GM21529 (cell line): ENCODE results near the gene EIF4E2.
"Not testable (repeated sequence)": the region's sequence is repeated elsewhere in the genome, so short reads cannot be mapped to it uniquely, and the experiment has no call there.

Source experiments
- ATAC-seq: cut with Tn5 transposase; IDR thresholded peaks from one replicate; pipeline ENCODE4 v1.9.1; 2021; ENCODE audit not compliant: unreplicated experiment

Gene EIF4E2

DNA sequence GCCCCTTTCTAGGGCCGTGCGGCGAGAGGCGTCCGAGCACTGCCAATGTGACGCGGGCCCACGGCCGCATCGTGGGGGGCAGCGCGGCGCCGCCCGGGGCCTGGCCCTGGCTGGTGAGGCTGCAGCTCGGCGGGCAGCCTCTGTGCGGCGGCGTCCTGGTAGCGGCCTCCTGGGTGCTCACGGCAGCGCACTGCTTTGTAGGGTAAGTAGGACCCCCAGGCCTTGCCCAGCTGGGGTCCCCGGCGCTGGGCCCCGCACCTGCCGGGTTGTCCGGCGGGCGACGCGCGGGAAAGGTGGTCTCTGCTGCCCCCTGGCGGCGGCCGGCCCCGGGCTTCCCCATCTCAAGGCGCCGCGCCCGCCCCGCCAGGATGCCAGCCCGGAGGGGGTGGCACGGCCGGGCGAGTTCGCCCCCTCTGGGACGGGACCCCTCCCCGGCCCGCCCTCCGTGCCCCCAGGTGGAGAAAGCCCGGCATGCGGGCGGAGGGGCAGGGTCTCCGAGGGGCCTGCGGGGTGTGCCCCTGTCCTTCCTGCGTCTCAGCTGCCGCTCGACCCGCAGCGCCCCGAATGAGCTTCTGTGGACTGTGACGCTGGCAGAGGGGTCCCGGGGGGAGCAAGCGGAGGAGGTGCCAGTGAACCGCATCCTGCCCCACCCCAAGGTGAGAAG lies 28.4 kb upstream of the EIF4E2 start:
- no peak for ATAC-seq

DNA sequence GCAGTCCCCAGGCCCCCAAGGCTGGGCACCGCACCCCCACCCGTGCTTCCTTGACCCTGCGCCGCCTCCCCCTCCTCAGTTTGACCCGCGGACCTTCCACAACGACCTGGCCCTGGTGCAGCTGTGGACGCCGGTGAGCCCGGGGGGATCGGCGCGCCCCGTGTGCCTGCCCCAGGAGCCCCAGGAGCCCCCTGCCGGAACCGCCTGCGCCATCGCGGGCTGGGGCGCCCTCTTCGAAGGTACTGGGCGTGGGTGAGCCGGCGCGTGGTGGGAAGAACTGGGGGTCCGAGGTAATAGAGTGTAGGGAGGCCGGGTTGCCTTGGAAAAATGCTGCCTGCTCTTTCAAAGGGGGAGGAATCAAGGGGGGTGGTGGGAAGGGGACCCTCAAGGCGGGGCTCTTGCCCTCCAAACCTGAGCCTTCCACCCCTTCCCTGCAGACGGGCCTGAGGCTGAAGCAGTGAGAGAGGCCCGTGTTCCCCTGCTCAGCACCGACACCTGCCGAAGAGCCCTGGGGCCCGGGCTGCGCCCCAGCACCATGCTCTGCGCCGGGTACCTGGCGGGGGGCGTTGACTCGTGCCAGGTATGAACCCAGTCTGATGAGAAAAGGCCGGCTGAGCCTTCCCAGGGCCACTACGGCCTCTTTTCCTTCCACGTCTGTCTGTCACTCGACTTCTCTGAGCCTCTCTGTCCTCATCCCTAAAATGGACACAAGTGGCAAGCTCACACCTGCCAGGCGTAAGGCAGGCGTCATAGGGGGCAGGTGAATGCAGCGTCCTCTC lies 27.7 kb upstream of the EIF4E2 start:
- no peak for ATAC-seq

DNA sequence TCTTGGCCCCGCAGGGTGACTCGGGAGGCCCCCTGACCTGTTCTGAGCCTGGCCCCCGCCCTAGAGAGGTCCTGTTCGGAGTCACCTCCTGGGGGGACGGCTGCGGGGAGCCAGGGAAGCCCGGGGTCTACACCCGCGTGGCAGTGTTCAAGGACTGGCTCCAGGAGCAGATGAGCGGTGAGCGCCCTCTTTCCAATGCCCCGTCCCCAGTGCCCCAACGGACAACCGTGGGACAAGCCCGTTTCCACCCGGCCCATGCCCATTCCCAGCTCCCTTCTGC lies 27.1 kb upstream of the EIF4E2 start:
- no peak for ATAC-seq

DNA sequence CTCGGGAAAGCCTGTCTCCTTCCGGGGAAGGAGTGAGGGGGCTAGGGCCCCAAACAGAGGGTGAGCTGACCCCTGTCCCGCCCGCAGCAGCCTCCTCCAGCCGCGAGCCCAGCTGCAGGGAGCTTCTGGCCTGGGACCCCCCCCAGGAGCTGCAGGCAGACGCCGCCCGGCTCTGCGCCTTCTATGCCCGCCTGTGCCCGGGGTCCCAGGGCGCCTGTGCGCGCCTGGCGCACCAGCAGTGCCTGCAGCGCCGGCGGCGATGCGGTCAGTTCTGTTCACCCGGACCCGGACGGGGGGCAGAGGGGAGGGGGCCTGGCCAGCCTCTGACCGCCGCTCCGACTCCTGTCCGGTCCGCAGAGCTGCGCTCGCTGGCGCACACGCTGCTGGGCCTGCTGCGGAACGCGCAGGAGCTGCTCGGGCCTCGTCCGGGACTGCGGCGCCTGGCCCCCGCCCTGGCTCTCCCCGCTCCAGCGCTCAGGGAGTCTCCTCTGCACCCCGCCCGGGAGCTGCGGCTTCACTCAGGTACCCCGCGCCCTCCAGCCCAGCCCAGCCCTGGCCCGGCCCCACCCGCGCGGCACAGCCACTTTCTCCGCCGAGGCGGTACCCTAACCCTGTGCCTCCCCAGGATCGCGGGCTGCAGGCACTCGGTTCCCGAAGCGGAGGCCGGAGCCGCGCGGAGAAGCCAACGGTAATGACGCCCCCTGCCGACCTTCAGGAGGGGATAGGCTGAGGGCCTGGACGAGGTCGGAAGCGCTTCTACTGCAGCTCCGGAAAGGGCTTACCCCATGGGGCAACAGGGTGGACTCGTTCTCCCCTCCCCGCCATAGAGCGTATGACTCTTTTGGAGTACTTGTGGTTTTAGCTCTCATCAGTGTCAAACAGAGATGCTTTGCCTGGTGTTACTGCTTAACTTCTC lies 26.5 kb upstream of the EIF4E2 start:
- no peak for ATAC-seq

DNA sequence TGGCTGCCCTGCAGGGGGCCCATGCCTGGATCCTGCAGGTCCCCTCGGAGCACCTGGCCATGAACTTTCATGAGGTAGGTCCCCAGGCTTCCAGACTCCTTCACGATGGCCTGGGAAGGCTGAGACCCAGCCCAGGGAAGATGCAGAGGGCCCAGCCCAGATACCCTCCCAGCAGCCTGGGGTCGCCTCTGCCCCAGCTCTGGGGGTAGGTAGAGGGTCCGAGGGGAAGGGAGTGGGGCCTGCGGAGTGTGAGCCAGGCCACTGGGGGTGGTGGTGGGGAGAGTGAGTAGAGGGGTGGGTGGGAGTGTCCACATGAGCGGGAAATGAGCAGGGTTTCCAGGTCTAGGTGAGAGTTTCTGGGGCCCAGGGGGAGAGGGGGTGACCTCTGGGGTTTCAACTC lies 25.7 kb upstream of the EIF4E2 start:
- ATAC-seq = no peak

DNA sequence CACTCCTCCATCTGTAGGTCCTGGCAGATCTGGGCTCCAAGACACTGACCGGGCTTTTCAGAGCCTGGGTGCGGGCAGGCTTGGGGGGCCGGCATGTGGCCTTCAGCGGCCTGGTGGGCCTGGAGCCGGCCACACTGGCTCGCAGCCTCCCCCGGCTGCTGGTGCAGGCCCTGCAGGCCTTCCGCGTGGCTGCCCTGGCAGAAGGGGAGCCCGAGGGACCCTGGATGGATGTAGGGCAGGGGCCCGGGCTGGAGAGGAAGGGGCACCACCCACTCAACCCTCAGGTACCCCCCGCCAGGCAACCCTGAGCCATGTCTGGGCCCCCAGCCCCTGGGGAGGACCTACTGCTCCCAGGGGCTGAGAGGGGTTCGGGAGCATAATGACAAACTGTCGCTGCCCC lies 25.3 kb upstream of the EIF4E2 start:
- ATAC-seq = no peak

DNA sequence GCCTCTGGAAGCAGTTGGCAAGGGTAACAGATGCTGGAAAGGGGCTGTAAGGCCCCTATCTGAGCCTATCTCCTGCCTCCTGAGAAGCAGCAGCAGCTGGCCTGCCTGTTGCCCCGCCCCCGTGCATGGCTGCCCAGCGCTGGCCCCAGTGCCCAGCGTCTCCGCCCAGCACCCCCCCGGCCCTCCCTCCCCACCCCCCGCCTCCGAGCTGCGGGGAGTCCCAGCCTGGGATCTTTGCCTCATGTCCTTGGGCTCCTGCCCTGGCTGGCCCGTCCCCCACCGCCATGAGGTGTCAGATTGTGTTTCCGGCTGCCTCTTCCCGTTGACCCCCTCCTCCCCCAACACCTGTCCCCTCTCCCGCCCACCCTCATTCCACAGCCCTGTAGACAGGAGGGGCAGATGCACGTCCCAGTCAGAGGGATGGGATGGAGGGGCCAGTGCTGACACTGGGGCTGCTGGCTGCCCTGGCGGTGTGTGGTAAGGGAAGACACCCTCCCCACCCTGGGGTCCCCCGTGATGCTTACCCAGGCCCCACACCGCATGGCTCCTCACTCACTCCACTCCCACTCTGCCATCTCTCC lies 24.6 kb upstream of the EIF4E2 start, which contains the start of gene CHRND:
Gene CHRND, plus strand, starts transcription at position 370 of the 581 bp plus-strand sequence. Its CDS starts 56 bp downstream, at position 426.
- no peak for ATAC-seq

DNA sequence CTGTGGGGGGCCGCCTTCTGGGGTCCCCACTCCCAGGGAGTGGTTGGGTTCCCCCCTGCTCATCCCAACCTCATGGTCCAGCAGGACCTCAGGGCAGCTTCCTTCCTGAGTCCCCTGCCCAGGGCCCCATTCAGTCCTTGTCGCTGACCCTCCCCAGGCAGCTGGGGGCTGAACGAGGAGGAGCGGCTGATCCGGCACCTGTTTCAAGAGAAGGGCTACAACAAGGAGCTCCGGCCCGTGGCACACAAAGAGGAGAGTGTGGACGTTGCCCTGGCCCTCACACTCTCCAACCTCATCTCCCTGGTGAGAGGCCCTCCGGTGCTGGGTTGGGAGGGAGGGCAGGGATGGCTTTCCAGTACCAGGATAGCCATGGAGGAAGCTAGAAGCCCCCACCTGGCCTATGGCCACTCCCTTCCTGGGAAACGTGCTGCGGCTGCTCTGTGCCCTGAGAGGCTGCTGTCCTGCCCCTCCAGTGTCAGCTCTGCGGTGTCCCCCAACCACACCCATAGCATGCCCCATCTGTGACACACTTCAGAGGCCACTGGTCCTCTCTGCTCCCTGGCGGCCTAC lies 24.0 kb upstream of the EIF4E2 start:
- ATAC-seq = no peak

DNA sequence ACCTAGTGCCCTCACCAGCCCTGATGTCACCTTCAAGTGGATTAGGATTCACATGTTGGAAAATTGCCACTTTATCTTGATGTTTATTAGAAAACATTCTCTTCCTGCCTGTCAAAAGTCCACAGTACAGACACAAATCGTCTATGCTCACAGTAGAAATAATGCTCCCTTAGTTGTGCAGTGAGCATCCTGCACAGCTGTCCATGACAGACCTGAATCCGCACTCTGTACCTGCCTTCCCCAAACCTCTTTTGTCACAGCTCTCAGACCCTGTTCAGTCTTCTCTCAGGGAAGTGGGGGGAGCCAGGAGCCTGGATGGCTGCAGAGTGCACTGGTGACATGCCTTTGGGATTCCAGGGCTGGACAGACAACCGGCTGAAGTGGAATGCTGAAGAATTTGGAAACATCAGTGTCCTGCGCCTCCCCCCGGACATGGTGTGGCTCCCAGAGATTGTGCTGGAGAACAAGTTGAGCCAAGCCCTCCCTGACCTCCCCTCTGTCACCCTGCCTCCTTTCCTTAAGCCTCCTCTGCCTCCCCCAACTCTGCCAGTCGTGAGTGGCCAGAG lies 22.5 kb upstream of the EIF4E2 start:
- ATAC-seq = no peak

DNA sequence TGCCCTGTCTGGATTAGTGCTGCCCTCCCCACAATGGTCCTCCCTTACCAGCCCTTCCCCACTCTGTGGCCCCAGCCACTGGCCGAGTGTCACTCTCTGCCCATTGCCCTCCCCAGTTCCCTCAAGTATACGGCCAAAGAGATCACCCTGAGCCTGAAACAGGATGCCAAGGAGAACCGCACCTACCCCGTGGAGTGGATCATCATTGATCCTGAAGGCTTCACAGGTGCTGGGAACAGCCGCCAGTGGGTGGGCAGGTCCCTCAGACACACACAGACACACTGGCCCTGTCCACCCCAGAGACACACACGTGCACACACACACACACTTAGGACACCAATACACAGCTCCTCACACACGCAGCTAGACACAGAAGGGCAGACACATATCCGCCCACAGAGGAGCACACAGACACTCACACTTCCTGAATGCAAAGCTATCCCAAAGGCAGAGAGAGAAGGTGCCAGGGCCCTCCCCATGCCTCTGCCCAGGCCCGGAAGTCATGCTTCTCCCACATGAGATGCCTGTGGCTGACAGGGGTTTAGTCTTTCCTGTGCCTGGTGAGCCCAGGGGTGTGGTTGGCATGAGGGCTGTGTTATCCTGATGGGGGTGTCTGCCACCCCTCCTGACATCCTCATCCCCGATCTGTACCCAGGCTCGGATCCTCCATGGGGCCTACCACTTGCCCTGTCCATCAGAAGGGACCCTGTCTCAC lies 21.6 kb upstream of the EIF4E2 start:
- no peak for ATAC-seq

DNA sequence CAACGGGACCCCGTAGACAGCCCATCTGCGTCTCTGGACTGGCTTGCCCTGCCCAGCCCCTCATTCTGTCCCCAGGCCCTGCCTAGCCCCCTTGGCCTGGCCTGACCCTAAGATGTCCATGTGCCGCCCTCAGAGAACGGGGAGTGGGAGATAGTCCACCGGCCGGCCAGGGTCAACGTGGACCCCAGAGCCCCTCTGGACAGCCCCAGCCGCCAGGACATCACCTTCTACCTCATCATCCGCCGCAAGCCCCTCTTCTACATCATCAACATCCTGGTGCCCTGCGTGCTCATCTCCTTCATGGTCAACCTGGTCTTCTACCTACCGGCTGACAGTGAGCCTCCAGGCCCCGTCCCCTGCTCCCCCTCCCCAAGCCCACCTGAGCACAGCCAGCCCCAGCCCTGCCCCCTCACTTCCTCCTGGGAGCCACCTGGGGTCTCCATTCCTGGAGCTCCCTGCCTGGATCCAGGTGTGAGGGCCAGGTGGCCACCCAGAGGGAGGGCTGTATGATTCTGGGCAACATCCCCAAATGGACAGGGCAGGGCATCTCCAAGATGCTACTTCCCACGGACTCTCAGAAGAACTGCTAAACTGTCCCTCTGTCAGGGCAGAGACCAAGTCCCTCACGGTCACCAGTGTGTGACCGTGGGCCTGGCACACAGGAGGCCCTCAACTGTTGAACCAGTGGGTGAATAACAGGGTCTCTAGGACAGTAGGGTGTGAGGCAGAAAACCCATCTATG lies 20.5 kb upstream of the EIF4E2 start:
- ATAC-seq = no peak

DNA sequence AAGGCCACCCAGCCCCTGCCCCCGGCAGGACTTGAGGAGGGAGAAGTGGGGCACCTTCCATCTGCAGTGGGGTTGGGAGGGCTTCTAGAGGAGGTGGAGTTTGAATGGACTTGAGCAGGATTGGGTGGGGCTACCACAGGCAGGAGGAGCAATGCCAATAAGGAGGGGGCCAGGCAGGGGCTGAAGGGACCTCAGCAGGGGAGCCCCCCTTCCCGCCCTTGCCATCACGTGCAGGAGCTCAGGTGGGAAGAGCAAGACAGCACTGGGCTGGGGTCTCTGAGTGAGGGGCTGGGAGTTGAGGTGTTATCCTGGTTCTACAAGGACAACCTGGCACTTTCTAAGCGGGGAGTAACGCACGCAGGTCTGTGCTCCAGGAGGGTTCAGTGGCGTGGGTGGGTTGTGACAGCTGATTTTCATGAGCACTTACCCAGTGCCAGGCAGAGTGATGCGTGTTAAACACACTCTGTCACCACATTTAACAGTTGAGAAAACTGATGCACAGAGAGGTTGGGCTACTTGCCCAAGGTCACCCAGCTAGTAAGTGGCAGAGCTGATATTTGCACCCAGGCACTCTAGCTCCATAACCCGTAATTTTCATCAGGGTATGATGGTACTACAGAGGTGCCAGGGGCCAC lies 19.7 kb upstream of the EIF4E2 start:
- no peak for ATAC-seq

DNA sequence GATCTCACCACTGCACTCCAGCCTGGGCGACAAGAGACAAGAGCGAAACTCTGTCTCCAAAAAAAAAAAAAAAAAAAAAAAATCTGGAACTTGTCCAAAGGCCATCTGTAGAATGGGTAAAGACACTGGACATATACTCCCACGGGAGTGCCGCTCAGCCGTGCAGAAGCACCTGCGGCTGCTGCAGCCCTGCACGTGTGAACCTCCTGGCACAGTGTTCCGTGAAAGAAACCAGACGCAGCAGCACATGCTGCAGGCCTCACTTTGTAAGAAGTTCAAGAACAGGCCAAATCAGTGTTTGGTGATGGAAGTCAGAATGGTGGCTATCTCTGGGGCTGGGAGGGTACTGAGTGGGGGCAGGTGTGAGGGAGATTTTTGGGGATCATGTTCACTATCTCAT lies 18.1 kb upstream of the EIF4E2 start:
- ATAC-seq = no peak

DNA sequence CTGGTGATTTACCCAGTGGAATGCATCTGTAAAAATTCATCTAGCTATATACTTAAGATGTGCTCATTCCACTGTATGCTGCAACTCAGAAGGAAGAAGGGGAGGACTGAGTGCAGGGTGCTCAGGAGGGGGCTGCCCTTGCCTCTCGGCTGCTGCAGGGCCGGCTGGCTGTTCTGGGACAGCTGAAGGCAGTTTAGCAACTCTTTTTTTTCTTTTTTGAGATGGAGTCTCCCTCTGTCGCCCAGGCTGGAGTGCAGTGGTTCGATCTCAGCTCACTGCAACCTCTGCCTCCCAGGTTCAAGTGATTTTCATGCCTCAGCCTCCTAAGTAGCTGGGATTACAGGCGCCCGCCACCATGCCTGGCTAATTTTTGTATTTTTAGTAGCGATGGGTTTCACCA lies 17.7 kb upstream of the EIF4E2 start:
- not testable (repeated sequence) for ATAC-seq

DNA sequence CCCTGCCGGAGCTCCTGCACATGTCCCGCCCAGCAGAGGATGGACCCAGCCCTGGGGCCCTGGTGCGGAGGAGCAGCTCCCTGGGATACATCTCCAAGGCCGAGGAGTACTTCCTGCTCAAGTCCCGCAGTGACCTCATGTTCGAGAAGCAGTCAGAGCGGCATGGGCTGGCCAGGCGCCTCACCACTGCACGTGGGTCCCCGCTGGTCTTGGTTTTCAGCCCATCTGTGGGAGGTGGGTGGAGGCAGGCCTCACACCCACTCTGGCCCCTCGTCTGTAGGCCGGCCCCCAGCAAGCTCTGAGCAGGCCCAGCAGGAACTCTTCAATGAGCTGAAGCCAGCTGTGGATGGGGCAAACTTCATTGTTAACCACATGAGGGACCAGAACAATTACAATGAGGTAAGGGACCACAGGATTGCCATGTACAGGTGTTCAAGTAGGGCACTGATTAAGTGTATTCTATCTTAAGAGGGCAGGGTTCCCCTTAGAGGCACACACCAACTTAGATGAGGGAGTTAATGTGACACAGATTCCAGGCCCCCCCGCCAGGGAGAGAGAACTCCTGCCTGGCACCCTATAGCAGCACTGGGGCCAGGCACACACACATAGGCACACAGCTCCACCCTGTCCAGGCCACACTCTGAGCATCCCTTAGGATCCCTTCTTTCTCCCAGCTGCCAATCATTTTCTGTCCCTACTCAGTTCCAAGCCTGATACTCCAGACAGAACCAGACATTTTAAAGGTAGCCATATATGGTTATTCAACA lies 16.4 kb upstream of the EIF4E2 start:
- ATAC-seq = no peak

DNA sequence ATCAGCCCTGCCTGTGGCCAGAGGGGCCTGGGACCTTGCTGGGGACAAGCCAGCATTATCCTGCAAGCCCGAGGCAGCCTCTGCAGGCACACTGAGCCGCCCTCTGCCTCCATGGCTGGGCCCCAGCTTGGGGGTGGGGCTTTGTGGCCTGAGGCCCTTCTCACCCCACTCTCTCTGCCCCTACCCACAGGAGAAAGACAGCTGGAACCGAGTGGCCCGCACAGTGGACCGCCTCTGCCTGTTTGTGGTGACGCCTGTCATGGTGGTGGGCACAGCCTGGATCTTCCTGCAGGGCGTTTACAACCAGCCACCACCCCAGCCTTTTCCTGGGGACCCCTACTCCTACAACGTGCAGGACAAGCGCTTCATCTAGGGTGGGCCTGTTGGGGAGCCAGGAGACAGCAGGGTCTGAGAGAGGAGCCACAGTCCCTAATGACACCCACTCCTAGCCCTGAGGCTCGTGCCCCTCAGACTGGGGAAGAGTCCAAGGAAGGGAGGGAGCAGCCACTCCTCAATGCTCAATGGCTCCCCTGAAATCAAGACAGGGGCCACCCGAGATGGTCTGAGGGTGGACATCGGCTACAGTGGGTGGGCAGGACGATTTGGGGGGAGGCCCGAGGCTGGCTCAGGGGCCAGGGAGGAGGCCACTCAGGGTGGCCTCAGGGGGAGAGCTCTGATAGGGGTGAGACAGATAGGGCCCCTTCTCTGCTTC lies 15.4 kb upstream of the EIF4E2 start:
- no peak for ATAC-seq

DNA sequence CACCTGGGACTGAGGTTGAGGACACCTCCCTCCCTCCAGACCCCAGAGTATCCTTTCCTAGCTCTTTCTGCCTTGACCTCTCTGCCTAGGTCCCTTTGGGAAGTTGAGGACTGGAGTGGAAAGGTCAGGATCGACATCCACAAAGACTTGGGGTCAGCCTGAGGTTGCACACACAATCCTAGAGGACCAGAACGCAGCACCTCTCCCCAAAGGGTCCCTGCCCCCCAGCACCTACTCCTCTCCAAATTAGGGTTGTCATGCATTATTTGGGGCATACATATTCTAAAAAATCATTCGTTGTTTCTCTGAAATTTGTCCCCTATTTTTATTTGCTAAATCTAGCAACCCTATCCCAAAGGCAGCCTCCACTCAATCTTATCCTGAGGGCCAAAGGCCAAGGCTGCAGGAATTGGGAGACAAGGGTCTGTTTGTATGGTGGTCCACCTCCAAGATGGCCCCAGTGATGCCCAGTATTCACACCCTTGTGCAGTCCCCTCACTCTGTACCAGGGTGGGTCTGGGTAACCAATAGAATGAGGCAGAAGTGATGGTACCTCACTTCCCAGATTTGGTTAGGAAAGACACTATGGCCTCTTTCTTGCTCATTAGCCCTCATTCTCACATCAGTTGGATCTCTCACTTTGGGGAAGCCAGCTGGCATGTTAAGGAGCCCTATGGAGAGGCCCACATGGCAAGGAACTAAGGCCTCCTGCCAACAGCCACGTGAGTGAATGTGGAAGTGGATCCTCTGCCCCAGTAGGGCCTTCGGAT lies 14.5 kb upstream of the EIF4E2 start:
- no peak for ATAC-seq
